Activated T-cell treated with anti-CD3 and anti-CD28 coated beads, Interleukin-2, amount 50 U/mL, for 4 hours (primary cell): ENCODE results near the gene EGFL6. TPM values are rescaled to one million over a fixed set of nuclear protein-coding genes. Genes with fewer than 3 reads are reported as not detected.
A peak's percentile ranks its signal among the peaks of the same experiment; 100 is the strongest.

Experiments used
- ATAC-seq, 2 donors: fragments of 200-7000 bp; cut with Tn5 transposase; one replicate each; pipeline ENCODE4 v1.10.0; 2021
- DNase-seq: peaks from one replicate; pipeline ENCODE4 v3.0.0-alpha.2; 2020
- H3K27me3 Mint-ChIP-seq: one replicate; pipeline ENCODE4 v1.8.0; 2021; ENCODE audit warnings: low read depth, mixed read lengths
- H3K36me3 Mint-ChIP-seq: one replicate; pipeline ENCODE4 v1.8.0; 2022; ENCODE audit warnings: mixed read lengths; ENCODE audit not compliant: insufficient read depth
- H3K4me1 Mint-ChIP-seq: one replicate; pipeline ENCODE4 v1.8.0; 2021; ENCODE audit warnings: low read depth, mixed read lengths
- H3K4me3 Mint-ChIP-seq: one replicate; pipeline ENCODE4 v1.8.0; 2021; ENCODE audit warnings: mild to moderate bottlenecking, moderate library complexity, mixed read lengths
- H3K9me3 Mint-ChIP-seq: one replicate; pipeline ENCODE4 v1.8.0; 2021; ENCODE audit warnings: mixed read lengths
- total RNA-seq, 3 donors: library from RNA; stranded (reverse); gene quantifications; one replicate each; pipeline ENCODE4 v1.2.1, GENCODE V29; 2021

EGFL6 gene, protein sequence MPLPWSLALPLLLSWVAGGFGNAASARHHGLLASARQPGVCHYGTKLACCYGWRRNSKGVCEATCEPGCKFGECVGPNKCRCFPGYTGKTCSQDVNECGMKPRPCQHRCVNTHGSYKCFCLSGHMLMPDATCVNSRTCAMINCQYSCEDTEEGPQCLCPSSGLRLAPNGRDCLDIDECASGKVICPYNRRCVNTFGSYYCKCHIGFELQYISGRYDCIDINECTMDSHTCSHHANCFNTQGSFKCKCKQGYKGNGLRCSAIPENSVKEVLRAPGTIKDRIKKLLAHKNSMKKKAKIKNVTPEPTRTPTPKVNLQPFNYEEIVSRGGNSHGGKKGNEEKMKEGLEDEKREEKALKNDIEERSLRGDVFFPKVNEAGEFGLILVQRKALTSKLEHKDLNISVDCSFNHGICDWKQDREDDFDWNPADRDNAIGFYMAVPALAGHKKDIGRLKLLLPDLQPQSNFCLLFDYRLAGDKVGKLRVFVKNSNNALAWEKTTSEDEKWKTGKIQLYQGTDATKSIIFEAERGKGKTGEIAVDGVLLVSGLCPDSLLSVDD
- total RNA-seq: under 1 TPM; 0.13 to 0.30 (median 0.24) TPM

DNA sequence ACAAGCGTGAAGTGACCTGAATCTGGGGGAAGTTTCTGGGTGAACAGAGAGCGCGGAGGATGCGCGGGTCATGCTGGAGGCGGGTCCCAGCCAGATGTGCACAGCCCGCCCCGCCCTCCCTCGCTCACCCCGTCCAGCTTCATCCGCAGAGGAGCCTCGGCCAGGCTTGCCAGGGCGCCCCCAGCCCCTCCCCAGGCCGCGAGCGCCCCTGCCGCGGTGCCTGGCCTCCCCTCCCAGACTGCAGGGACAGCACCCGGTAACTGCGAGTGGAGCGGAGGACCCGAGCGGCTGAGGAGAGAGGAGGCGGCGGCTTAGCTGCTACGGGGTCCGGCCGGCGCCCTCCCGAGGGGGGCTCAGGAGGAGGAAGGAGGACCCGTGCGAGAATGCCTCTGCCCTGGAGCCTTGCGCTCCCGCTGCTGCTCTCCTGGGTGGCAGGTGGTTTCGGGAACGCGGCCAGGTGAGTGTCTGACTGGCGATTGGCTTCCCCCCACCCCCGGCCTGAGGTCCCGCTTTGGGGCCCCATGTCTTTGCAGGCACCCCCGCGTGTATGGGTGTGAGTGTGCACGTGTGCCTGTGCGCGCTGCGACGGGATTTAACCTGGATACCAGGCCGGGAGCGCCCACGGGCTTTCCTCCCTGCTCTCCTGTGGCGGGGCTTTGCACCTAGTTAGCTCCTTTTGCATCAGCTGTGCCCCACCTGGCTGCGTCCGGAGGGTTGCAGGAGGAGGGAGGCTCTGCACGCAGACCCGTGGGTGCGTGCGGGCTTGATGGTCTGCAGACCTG, at the start of gene EGFL6:
TSS of gene EGFL6 (plus strand) at position 123 of the 782 bp plus-strand sequence. CDS start at position 384, 261 bp downstream.
- no peaks in the 10 kb centered on the region for H3K36me3 Mint-ChIP-seq
- peak within 1 kb of the TSS; percentile 43 for H3K4me3 Mint-ChIP-seq
- H3K4me1 Mint-ChIP-seq: peaks cover 4% of the 10 kb centered on the region
- H3K27me3 Mint-ChIP-seq: peaks cover 21% of the 10 kb centered on the region
- no peaks in the 10 kb centered on the region for H3K9me3 Mint-ChIP-seq
- no peak for DNase-seq
- peak; percentile 23 to 32 for ATAC-seq

DNA sequence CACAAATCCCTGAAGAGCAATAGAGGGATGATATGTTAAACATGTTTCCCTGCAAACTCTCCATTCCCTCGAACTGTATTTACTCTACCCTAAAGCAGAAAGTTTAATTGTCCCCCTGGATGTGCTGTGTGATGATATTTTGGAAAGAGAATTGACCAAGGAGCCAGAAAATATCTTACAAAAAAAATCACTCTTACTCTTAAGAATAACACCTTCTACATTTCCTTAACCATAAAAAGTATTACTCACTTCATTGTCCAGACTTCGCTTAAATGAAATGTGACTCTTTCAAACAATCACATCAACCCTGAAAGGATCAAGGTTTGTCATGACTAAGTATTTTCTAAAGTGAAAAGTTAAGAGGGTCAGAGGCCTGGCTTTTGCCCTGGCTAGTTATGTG, 49.0 kb upstream of the EGFL6 start:
- ATAC-seq: no peak
- H3K4me1 Mint-ChIP-seq: no peaks in the 10 kb centered on the region
- DNase-seq: no peak
- H3K36me3 Mint-ChIP-seq: no peaks in the 10 kb centered on the region
- H3K9me3 Mint-ChIP-seq: no peaks in the 10 kb centered on the region
- H3K4me3 Mint-ChIP-seq: no peak overlapping the region
- peaks cover 2% of the 10 kb centered on the region for H3K27me3 Mint-ChIP-seq

DNA sequence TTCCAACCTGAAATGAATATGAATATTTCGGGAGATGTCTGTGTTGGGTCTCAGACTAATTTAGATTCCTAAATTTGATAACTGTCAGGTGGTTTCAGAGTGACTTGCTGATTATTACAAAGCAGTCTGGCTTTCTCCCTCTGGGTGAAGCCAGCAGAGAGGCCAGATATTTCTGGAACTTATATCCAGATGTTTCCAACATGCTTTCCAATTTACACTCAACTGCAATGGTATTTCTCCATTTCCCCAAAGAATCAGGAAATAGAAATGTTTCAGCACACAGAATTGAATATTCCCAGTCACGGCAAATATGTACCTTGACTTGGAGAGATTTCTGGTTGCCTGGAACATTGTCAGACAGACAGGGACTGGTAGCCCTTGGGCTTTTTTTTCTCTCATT, 48.5 kb upstream of the EGFL6 start:
- DNase-seq (no peak), ATAC-seq (no peak)
- Mint-ChIP-seq H3K27me3 (peaks cover 2% of the 10 kb centered on the region), H3K9me3 (no peaks in the 10 kb centered on the region), H3K4me3 (no peak overlapping the region), H3K4me1 (no peaks in the 10 kb centered on the region), H3K36me3 (no peaks in the 10 kb centered on the region)

DNA sequence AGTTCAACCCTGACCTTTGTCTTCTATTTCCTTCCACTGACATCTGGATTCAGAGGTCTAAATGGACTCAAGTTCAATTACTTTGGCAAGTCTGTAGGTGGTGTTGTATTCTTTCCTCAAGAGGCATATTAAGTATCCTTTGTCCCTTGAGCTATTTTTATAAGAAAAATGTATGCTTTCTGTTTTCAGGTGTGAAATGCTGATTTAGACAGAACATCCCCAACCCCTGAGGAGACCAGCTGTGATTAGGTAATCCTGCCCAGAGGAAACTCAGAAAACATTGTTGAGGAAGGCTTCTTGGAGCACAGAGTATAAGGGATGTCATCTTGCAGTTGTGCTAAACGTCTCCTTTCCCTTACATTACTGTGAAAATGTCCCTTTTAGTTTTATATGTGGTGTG, 46.6 kb upstream of the EGFL6 start:
- H3K4me3 Mint-ChIP-seq: no peak overlapping the region
- no peaks in the 10 kb centered on the region for H3K9me3 Mint-ChIP-seq
- ATAC-seq (no peak), DNase-seq (no peak)
- no peaks in the 10 kb centered on the region for H3K36me3 Mint-ChIP-seq
- H3K4me1 Mint-ChIP-seq: no peaks in the 10 kb centered on the region
- peaks cover 2% of the 10 kb centered on the region for H3K27me3 Mint-ChIP-seq

DNA sequence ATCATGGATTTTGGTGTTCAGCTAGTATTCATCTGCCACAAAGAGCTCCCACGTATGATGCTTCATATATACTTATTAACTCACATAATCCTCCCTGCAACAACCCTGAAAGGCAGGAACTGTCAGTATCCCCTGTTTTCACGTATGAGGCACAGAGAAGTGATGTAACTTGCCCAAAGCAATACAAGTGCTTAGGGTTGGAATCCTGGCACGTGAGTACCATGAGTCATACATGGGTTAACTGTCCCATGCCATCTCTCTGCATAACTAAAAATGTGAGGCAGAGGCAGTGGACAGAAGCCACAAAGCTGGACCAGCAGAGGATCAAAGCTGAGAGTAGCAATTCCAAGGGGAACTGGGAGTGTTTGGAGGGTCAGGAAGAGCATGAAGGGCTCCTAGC, 35.7 kb upstream of the EGFL6 start:
- peaks cover 1% of the 10 kb centered on the region for H3K27me3 Mint-ChIP-seq
- no peak overlapping the region for H3K4me3 Mint-ChIP-seq
- no peaks in the 10 kb centered on the region for H3K4me1 Mint-ChIP-seq
- H3K36me3 Mint-ChIP-seq: no peaks in the 10 kb centered on the region
- no peaks in the 10 kb centered on the region for H3K9me3 Mint-ChIP-seq
- DNase-seq (no peak), ATAC-seq (no peak)

DNA sequence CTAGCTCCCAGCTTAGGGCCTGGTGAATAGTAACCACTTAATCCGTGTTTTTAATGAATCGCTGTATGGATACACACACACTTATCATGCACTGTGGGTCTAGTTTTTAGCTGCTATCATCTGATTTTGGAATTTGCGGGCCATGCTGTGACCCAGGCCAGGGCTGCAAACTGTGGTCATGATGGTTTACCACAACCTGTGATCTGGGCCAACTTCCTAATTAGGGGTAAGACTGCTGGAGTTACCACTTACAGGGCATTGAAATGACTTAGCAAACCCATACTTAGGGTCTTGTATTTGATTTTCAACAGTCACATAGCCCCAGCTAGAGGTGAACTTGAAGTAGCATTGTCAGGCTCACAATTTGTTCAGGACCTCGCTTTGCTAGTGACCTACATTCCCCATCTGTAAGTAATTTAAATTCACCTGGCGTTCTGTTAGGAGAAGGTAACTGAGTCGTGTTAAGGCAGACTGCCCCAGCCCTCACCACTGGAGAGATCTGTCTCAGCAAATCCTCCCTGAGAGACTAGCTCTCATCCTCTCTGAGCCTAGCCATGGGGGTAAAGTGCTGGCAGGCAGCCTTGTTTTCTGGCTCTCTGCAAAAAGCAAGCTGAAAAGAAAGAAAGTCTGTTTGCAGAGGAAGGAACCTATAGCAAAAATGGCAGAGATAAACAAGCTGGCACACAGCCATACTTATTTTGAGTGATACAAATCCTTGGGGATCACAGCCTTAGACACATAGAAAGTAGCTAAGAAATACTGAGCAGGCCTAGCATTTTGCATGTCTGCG, 33.8 kb upstream of the EGFL6 start:
- ATAC-seq (no peak), DNase-seq (no peak)
- Mint-ChIP-seq H3K4me1 (no peaks in the 10 kb centered on the region), H3K36me3 (no peaks in the 10 kb centered on the region), H3K9me3 (no peaks in the 10 kb centered on the region), H3K27me3 (peaks cover 1% of the 10 kb centered on the region), H3K4me3 (no peak overlapping the region)

DNA sequence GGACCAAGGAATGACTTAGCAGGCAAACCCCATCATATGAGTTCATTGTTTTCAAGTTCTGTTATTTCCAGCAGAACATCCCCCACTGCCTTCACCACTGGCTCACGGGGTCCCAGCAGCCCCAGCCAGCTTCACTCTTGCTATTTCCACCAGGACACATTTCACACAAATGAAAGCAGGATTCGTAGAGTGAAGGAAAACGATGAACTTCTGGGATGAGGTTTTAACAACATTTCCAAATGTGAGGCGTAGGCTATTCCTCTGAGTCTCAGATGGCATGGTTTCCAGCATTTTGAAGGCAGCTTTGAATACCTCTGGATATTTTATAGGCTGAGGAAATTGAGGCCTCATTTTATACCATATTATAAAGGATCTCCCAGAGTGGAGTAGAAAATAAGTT, 32.9 kb upstream of the EGFL6 start:
- peaks cover 1% of the 10 kb centered on the region for H3K27me3 Mint-ChIP-seq
- no peaks in the 10 kb centered on the region for H3K9me3 Mint-ChIP-seq
- no peak for DNase-seq
- H3K36me3 Mint-ChIP-seq: no peaks in the 10 kb centered on the region
- H3K4me1 Mint-ChIP-seq: no peaks in the 10 kb centered on the region
- no peak overlapping the region for H3K4me3 Mint-ChIP-seq
- ATAC-seq: no peak

DNA sequence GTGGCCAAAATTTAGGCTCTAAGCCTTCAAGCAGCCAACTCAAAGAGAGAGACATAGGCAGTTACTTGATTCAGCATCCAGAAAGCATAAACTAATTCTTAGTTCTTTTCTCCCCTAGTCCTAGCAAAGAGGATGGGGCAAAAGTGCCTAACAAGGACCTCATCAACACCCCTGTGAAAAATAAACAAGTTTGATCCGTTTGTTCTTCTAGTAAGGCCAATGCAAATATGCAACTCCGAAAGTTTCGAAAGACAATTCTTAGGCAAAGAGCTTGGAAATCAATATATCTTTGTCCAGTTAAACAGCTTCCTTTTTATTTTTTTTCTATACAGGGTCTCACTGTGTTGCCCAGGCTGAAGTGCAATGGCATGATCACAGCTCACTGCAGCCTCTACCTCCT, 31.0 kb upstream of the EGFL6 start:
- H3K4me3 Mint-ChIP-seq: no peak overlapping the region
- no peaks in the 10 kb centered on the region for H3K9me3 Mint-ChIP-seq
- no peaks in the 10 kb centered on the region for H3K27me3 Mint-ChIP-seq
- DNase-seq (no peak), ATAC-seq (no peak)
- H3K36me3 Mint-ChIP-seq: no peaks in the 10 kb centered on the region
- no peaks in the 10 kb centered on the region for H3K4me1 Mint-ChIP-seq

DNA sequence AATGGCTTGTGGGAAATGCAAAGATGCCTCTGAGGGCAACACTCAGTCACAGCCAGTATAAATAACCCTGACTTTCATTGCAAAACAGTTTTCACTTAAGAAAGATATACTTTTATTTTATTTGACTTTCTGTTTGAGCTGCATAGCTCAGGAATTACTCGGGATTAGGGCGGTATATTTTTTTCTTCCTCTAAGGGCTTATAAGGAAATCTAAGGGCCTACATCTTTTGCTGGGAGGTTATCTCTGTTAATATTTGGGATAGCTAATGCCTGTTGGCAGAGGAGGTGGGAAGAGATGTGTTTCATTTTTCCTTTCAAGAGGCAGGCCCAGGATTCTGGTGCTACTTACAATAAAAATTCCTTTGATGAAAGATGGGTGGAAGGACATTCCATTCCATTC, 28.8 kb upstream of the EGFL6 start:
- Mint-ChIP-seq H3K4me1 (no peaks in the 10 kb centered on the region), H3K36me3 (no peaks in the 10 kb centered on the region)
- no peak for DNase-seq

DNA sequence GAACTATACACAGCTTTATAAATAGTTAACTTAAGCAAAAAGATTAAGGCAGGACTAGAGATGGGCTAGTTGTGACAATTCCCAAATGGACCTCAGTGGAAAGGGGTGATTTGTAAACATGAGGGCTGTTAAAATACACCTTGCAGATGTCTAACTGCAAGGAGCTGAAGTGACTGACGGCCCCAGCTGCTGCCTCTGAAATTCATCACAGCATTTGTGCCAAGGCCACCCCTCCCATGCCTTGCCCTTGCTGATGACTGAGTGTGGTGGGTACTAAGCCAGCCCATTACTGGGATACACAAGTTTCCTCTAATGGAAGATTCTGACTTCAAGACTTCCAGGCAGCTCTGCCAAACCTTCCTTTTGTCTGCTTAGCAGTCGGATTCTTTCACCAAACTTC, 23.7 kb upstream of the EGFL6 start:
- Mint-ChIP-seq H3K9me3 (no peaks in the 10 kb centered on the region), H3K4me1 (peaks cover 3% of the 10 kb centered on the region), H3K4me3 (no peak overlapping the region), H3K36me3 (no peaks in the 10 kb centered on the region), H3K27me3 (peaks cover 6% of the 10 kb centered on the region)
- ATAC-seq (no peak), DNase-seq (no peak)

More for the DNA sequence above, 28.8 kb upstream of the EGFL6 start:
- Mint-ChIP-seq H3K9me3 (no peaks in the 10 kb centered on the region), H3K27me3 (no peaks in the 10 kb centered on the region), H3K4me3 (no peak overlapping the region)
- ATAC-seq: no peak

DNA sequence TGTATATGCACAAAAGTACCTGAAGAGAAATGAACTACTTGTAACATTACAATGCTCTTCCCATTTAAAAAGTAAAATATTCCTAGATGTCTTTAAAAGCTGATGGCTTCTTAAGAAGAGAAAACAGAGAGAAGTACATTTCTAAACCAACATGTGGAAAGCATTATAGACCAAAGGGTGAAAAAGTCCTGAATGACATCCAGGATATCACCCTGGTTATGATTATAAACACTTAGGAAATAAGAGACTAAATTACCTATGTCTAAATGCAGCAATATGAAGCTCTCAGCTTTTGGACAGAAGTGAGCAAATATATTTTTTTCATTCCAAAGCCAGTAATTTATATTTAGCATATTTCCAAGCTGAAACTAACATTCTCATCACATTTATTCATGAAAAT, 21.7 kb upstream of the EGFL6 start:
- H3K27me3 Mint-ChIP-seq: peaks cover 8% of the 10 kb centered on the region
- DNase-seq: no peak
- no peak overlapping the region for H3K4me3 Mint-ChIP-seq
- no peak for ATAC-seq
- H3K36me3 Mint-ChIP-seq: no peaks in the 10 kb centered on the region
- H3K4me1 Mint-ChIP-seq: peaks cover 3% of the 10 kb centered on the region
- no peaks in the 10 kb centered on the region for H3K9me3 Mint-ChIP-seq

DNA sequence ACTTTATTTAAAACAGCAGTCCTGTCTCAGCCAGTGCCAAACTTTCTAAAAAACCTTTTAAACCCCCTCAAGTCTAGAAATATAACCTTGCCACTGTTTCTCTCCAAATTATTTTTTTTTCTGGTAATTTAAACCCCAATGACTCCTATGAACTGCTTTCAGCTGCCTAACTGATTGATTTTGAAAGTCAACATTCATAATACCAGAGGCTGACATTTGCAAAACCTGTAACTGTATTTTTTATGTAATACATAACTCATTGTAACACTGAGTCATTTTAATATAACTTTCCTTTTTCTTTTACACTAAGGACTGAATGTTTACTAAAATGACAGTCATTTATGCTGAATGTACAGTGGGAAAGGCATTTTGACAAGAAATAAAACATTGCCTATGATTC, 19.1 kb upstream of the EGFL6 start:
- H3K4me3 Mint-ChIP-seq: no peak overlapping the region
- DNase-seq: no peak
- H3K27me3 Mint-ChIP-seq: peaks cover 10% of the 10 kb centered on the region
- ATAC-seq: peak; percentile 51 to 72
- H3K36me3 Mint-ChIP-seq: no peaks in the 10 kb centered on the region
- H3K9me3 Mint-ChIP-seq: no peaks in the 10 kb centered on the region
- H3K4me1 Mint-ChIP-seq: peaks cover 3% of the 10 kb centered on the region

DNA sequence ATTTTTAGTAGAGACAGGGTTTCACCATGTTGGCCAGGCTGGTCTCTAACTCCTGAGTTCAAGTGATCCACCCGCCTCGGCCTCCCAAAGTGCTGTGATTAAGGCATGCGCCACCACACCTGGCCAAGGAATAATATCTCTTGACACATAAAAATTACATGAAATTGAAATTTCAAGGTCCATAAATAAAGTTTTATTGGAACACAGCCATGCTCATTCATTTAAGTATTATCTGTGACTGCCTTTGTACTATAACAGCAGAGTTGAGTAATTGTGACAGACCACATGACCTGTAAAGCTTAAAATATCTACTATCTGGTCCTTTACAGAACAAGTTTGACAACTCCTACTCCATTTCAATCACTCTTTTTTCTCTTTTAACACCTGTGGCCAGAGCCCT, 17.8 kb upstream of the EGFL6 start:
- Mint-ChIP-seq H3K27me3 (peaks cover 13% of the 10 kb centered on the region), H3K4me1 (peaks cover 3% of the 10 kb centered on the region), H3K9me3 (no peaks in the 10 kb centered on the region), H3K36me3 (no peaks in the 10 kb centered on the region), H3K4me3 (no peak overlapping the region)
- ATAC-seq (no peak), DNase-seq (no peak)

DNA sequence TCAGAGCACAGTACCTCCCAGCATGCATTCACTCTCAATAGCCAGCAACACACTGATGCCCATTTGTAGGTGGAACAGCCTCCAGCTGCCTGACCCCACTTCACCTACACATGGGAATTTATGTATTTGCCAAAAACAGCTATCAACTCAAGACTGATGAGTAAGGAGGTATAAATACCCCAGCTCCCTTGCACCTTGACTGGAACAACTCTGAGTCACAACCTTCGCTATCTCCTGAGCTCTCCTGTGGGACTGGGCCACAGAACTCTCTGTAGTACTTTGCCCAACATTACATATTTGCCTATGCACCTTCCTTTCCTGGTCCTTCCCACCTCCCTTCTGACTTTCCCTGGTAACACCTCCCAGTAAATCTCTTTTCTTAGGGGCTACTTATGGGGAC, 16.5 kb upstream of the EGFL6 start:
- H3K27me3 Mint-ChIP-seq: peaks cover 13% of the 10 kb centered on the region
- peaks cover 3% of the 10 kb centered on the region for H3K4me1 Mint-ChIP-seq
- DNase-seq (no peak), ATAC-seq (no peak)
- H3K4me3 Mint-ChIP-seq: no peak overlapping the region
- no peaks in the 10 kb centered on the region for H3K36me3 Mint-ChIP-seq
- no peaks in the 10 kb centered on the region for H3K9me3 Mint-ChIP-seq
